Omental fat pad (tissue), 4 donors: ENCODE data around the gene SYTL3. TPM values are rescaled to one million over a fixed set of nuclear protein-coding genes. Genes with fewer than 3 reads are reported as not detected.

ENCODE experiments used
- ATAC-seq: fragments of 150-250 bp; one replicate; pipeline ENCODE4 v1.9.1; 2016; ENCODE audit warnings: mild to moderate bottlenecking, moderate library complexity; ENCODE audit not compliant: low FRiP score
- DNase-seq: peaks from one replicate; pipeline ENCODE4 v3.0.0-alpha.2; 2019; ENCODE audit warnings: low spot score
- total RNA-seq, 4 donors: library from RNA; depleted of rRNA; stranded (reverse); fragments of >200 nt; gene quantifications; one replicate each; pipeline ENCODE4 v1.1.0, GENCODE V29; 2016
- TF ChIP-seq, protein P1 (sequence below), 3 donors: fragments of 450-650 bp; IDR thresholded peaks; one replicate each; pipeline ENCODE4 v1.5.1; 2016 to 2017; ENCODE audit warnings: antibody characterized with exemption in 3 of 3, mild to moderate bottlenecking in 3 of 3, moderate library complexity in 2 of 3

Gene SYTL3
- total RNA-seq, 4 donors from 2014 or later, result 5.3 to 16.3 (median 6.8) TPM

DNA sequence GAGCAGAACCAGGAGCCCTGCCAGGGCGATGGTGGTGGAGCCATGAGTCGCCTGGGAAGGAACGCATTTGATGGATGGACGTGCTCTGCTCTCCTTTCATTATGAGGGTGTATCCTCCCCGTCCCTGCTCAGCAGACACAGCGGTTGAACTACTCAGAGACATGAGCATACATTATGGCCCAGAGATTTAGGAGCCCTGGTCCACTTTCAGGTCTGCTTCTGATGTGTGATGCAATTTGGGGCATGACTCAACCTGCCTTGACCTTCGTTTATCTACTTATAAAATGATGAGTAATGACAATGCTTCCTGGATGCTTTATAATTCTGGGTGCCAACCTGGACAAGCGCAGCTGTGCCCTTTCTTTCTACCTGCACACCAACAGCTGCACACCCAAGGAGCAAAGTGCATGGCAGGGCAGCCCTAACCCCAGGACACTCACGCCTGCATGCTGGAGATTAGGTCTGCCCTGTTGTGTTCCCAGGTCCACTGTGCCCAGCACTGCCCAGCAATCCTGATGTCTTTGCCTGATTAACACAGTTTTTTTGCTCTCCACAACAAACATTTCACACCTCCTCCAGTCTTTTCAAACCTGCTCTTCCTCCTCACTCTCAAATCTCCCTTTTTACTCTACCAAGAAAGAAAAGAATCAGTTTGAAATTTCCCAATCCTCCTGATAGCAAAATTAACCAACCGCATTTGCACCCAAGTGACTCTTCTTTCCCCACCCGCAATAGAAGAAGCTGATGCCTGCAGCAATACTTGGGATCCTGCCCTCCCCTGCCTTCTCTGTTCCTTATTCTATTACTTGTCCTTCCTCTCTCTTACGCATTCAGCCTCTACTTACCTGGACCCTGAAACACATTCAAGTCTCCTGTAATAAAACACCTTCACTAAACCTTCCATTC lies 88.1 kb downstream of the SYTL3 start:
- TF ChIP-seq, protein P1, sequence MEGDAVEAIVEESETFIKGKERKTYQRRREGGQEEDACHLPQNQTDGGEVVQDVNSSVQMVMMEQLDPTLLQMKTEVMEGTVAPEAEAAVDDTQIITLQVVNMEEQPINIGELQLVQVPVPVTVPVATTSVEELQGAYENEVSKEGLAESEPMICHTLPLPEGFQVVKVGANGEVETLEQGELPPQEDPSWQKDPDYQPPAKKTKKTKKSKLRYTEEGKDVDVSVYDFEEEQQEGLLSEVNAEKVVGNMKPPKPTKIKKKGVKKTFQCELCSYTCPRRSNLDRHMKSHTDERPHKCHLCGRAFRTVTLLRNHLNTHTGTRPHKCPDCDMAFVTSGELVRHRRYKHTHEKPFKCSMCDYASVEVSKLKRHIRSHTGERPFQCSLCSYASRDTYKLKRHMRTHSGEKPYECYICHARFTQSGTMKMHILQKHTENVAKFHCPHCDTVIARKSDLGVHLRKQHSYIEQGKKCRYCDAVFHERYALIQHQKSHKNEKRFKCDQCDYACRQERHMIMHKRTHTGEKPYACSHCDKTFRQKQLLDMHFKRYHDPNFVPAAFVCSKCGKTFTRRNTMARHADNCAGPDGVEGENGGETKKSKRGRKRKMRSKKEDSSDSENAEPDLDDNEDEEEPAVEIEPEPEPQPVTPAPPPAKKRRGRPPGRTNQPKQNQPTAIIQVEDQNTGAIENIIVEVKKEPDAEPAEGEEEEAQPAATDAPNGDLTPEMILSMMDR (IDR thresholded peaks at IDR 0.05), result no peak
- ATAC-seq (peak; percentile 96), DNase-seq (peak; percentile 47)

DNA sequence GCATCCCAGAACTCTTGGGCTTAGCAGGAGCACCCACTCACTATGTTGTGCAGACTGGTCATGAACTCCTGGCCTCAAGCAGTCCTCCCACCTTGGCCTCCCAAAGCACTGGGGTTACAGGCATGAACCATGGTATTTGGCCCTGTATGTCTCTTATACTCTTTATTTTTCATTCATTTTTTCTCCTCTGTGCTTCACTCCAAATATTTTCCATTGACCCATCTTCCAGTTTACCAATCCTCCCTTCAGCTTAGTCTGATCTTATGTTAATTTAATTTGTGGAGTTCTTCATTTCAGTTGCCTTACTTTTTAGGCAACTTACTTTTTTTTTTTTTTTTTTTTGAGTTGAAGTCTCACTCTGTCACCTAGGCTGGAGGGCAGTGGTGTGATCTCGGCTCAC lies 89.8 kb downstream of the SYTL3 start:
- TF ChIP-seq, protein P1 (IDR thresholded peaks at IDR 0.05), result no peak
- DNase-seq (no peak), ATAC-seq (no peak)

DNA sequence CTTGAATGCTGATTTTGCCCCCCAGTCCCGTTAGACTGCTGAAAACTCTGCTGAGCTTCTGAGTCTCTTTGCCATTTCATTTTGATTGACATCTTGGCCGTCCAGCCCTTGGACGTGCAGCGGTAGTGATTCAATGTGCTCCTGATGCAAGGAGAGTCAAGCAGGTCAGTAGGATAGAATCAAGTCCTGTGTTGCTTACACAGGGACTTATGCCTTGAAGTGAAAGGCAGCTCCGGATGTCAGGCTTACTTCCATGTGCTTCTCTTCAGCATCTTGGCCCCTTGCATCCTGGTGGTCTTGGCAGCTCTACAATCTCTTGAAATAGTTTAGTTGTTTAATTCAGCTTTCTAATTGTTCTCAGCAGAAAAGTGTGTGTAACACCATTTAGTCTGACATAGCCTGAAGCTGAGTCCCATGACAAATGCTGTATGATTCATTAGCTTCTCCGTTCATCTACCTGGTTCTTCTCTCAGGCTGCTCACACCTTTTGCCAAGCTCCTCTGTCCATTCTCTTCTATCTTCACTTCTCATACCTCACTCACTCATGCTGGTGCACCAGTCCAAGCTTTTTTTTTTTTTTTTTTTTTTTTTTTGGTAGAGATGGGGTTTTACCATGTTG lies 93.3 kb downstream of the SYTL3 start:
- ATAC-seq (no peak), DNase-seq (no peak)
- TF ChIP-seq, protein P1 (IDR thresholded peaks at IDR 0.05), result no peak

DNA sequence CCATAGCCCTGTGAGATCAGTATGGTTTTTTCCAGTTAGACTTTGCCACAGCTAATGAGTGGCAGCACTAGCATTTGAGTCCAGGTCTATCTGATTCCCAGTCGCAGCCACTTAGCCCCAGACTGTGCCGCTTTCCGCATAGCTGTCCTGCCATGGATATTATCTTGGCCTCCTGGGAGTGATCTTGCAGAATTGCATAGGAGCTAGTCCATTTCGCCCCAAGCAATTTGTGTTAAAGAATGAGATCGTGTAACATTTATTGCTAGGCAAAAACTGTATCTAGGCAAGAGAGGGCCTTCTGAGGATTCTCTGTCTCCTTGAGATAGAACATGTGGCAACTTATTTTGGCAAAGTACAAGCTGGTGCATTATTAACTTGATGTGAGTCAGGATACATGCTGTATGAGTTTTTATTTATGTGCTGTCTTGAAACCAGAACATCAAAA lies 95.2 kb downstream of the SYTL3 start:
- DNase-seq (no peak), ATAC-seq (no peak)
- TF ChIP-seq, protein P1 (IDR thresholded peaks at IDR 0.05), result no peak

DNA sequence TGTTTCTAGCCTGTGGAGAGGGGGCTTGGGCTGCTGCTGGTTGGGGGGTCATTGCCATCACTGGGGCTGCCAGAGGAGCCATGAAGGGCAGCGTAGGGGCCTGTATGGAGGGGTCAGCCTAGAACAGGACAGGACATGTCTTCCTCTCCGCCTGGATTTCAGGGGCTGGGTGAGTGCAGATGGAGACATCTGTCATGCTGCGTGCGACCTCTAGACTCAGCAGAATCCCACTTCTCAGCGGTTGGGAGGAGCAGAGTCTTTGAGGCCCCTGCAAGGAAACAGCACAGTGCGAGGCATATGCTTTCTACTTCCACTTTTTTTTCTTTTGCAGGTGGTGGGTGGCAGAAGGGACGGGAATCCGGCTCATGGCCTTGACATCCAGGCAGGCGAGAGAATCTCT lies 101.4 kb downstream of the SYTL3 start:
- TF ChIP-seq, protein P1 (IDR thresholded peaks at IDR 0.05), result no peak
- ATAC-seq (no peak), DNase-seq (no peak)

DNA sequence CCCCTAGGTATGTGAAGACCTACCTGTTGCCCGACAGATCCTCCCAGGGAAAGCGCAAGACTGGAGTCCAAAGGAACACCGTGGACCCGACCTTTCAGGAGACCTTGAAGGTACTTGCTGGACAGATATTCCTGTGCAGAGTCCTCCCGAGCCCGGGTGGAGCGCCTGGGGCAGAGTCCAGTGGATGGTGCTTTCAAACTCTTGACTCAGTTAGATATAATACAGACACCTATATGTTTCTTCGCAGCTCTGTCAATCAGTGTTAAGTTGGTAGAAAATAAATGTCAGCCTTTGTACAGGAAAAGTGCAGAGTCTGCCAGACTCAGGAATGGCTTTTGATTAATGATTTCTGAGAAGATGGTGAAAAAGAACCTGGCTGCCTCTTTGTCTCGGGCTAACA lies 102.1 kb downstream of the SYTL3 start:
- DNase-seq (no peak), ATAC-seq (no peak)
- TF ChIP-seq, protein P1 (IDR thresholded peaks at IDR 0.05), result no peak
